Muscle of leg (tissue), 11 donors: ENCODE results near the gene MAST4. TPM values are rescaled to one million over a fixed set of nuclear protein-coding genes. Genes with fewer than 3 reads are reported as not detected.

ENCODE experiments used
- DNase-seq: peaks from one replicate; pipeline ENCODE4 v3.0.0; 2013
- H3K27ac ChIP-seq: one replicate; pipeline ENCODE4 v1.5.1; 2013; ENCODE audit warnings: mild to moderate bottlenecking, low read length, control low read depth
- H3K27me3 ChIP-seq: one replicate; pipeline ENCODE4 v1.6.1; 2013; ENCODE audit warnings: low read length; ENCODE audit not compliant: control insufficient read depth, insufficient read depth
- H3K36me3 ChIP-seq: one replicate; pipeline ENCODE4 v1.6.1; 2013; ENCODE audit warnings: low read length; ENCODE audit not compliant: control insufficient read depth, insufficient read depth
- H3K4me1 ChIP-seq: one replicate; pipeline ENCODE4 v1.6.1; 2013; ENCODE audit warnings: low read length; ENCODE audit not compliant: control insufficient read depth, insufficient read depth
- H3K4me3 ChIP-seq: one replicate; pipeline ENCODE4 v1.5.1; 2013; ENCODE audit warnings: low read length, control low read depth
- H3K9me3 ChIP-seq: replicated peaks from 2 replicates; pipeline ENCODE4 v1.6.1; 2013; ENCODE audit warnings: low read depth, low read length; ENCODE audit not compliant: control insufficient read depth
- WGBS: methylation state at CpG from one replicate; pipeline ENCODE4 v1.1.5; 2013; ENCODE audit warnings: missing lambda C conversion rate; ENCODE audit not compliant: insufficient coverage; 5-methylcytosine and 5-hydroxymethylcytosine counted together
- polyA plus RNA-seq, 8 donors: library from polyadenylated mRNA; unstranded; fragments of 120-200 nt; gene quantifications; one replicate each; pipeline versions ENCODE4 v1.2.1 to v1.2.3, GENCODE V29; 2013; ENCODE audit warnings: inconsistent platforms in 1 of 8, low replicate concordance in 1 of 8; ENCODE audit not compliant: insufficient read length in 8 of 8, insufficient read depth in 1 of 8
- total RNA-seq: library from RNA; stranded (reverse); fragments of 120-200 nt; gene quantifications from one replicate; pipeline ENCODE4 v1.2.4, GENCODE V29; 2013

MAST4 gene
- total and polyA plus RNA-seq, 9 donors, result 7.3 to 15.4 (median 10.9) TPM

DNA sequence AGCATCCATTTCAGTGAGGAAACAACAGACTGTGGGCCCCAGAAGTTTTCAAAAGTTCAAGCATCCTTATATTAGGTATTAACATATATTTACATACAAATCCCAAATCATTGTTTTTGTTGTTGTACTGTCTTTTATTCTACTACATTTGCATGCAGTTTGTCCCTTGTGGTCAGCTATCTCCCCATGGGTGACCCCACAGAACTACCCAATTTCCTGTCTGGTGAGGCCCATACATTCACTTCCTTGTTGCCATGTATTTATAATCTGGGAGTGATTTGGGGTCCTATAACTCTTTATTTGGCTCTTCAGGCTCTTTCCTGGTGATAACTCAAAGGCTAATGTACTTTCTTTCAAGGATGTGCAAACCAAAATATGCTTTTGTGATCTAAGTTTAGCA is 603.7 kb downstream of the MAST4 start:
- H3K27me3 ChIP-seq, result no peaks in the 10 kb centered on the region
- peaks cover 24% of the 10 kb centered on the region for H3K4me1 ChIP-seq
- no peaks in the 10 kb centered on the region for H3K36me3 ChIP-seq
- no peaks in the 10 kb centered on the region for H3K9me3 ChIP-seq
- DNase-seq, result no peak
- no peak overlapping the region for H3K27ac ChIP-seq
- no peak overlapping the region for H3K4me3 ChIP-seq

DNA sequence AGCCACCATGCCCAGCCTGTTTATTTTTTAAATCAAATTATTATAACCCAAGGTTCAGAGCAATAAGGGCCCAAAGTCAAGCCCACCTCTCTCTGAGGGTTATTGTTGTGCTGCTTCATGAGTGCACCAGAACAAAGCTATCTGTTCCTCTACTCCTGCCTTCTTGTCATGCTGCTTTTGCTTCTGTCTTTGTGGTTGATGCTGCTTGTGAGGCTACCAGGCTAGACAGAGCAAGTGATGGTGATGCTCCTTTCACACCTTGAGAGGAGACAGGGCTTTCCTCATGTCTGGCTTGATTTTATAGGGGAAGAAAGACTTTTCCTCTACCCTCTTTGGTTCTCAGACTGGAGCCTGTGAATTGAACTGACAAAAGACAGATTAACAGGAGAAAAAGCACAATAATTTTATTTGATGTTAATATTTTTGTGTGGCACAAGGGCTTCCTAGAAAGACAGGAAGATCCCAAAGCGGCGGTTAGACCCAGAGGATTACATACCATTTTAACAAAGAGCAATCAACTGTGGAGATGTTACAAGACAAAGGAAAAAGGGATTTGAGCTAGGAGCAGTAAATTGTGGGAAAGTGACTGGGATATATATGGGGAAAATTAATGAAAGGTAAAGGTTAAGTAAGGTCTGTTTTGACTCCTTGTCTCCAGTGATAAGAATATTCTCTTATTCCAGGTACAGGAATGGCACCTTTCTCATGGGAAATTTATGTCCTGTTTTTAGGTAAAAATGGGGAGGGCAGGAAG is 604.8 kb downstream of the MAST4 start:
- no peak for DNase-seq
- Histone ChIP-seq H3K27me3 (no peaks in the 10 kb centered on the region), H3K4me1 (peaks cover 25% of the 10 kb centered on the region), H3K36me3 (no peaks in the 10 kb centered on the region), H3K4me3 (no peak overlapping the region), H3K9me3 (no peaks in the 10 kb centered on the region), H3K27ac (no peak overlapping the region)
- no CpG with 5 or more reads among the region's 2 CpGs for WGBS

DNA sequence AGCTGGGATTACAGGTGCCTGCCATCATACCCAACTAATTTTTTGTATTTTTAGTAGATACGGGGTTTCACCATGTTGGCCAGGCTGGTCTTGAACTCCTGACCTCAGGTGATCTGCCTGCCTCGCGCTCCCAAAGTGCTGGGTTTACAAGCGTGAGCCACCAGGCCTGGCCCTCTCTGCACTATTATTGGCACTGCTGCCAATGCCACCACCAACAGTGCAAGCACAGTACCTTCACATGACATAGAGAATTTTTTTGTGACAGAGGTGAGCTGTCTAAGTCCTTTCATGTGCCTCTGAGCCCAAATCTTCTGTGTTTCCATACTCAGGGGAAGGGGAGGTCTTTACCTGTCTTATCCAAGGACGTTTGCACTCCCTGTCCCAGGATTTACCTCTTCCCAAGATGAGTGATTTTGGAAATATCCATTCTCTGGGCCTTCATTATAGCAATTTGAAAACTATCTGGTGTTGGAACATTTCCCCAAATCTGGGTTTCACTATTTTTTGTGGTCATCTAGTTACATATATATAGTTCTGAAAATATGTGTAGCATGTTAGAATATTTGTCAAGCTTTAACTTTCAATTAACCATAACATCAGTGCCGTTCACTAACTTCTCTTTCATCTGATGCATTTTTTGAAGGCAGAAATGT is 605.8 kb downstream of the MAST4 start:
- WGBS, result 94% methylated on average over 3 of the region's 6 CpGs
- H3K27me3 ChIP-seq, result no peaks in the 10 kb centered on the region
- H3K36me3 ChIP-seq, result no peaks in the 10 kb centered on the region
- no peaks in the 10 kb centered on the region for H3K9me3 ChIP-seq
- peaks cover 16% of the 10 kb centered on the region for H3K4me1 ChIP-seq
- no peak overlapping the region for H3K27ac ChIP-seq
- DNase-seq, result no peak
- H3K4me3 ChIP-seq, result no peak overlapping the region

DNA sequence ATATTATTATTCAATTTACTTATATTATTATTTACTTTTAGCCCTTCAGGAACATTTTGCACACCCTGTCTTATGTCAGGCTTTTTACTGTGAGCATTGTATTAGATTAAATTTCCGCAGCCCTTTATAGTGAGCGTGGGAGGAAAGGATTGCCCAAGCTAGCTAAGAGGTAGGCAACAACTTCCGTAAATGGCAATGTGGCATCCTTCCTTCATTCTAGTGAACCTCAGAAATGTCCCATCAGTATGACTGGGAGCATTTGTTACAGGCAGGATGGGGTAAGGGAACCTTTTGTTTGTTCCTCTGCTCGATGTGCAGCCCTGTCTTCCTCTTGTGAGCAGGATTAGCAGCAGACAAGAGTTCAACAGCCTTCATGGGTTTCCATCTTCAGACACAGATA is 606.6 kb downstream of the MAST4 start:
- DNase-seq, result no peak
- Histone ChIP-seq H3K9me3 (no peaks in the 10 kb centered on the region), H3K27me3 (no peaks in the 10 kb centered on the region), H3K36me3 (no peaks in the 10 kb centered on the region), H3K27ac (no peak overlapping the region), H3K4me3 (no peak overlapping the region), H3K4me1 (peaks cover 14% of the 10 kb centered on the region)
- 43% methylated on average over 1 of the region's 4 CpGs for WGBS

DNA sequence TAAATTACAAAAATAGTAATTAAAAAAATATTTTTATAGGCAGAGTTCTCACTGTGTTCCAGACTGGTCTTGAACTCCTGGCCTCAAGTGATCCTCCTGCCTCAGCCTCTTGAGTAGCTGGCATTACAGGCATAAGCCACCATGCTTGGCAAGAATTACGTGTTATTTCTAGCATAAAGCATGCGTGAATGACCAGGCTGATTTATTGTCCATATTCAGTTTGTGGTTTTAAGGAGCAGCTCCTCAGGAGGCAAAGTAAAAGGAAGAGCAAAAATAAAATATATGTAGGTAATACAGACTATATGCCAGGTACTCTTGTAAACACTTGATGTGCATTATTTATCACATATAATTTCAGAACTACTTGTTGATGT is 607.5 kb downstream of the MAST4 start:
- no peaks in the 10 kb centered on the region for H3K9me3 ChIP-seq
- WGBS, result no CpG with 5 or more reads among the region's 2 CpGs
- no peaks in the 10 kb centered on the region for H3K36me3 ChIP-seq
- H3K27ac ChIP-seq, result no peak overlapping the region
- H3K27me3 ChIP-seq, result no peaks in the 10 kb centered on the region
- DNase-seq, result no peak
- H3K4me3 ChIP-seq, result no peak overlapping the region
- peaks cover 14% of the 10 kb centered on the region for H3K4me1 ChIP-seq

DNA sequence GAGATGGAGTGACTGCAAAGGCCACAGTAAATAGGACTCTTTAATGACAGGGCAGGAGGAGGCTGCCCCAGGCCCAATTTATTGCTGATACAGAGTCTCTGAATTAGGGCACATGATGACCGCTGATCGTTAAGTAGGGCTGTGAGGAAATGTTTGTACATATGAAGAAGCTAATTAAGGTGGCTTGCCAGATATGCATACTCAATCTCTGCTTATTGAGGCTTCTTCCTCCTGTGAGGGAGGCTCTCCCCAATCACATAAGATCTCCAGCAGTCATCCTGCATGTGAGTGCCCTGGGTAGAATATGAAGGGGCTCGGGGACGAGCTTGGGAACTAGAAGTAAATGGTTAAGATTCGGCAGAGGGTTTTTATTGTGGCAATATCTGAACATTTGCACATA is 608.6 kb downstream of the MAST4 start:
- peaks cover 14% of the 10 kb centered on the region for H3K4me1 ChIP-seq

DNA sequence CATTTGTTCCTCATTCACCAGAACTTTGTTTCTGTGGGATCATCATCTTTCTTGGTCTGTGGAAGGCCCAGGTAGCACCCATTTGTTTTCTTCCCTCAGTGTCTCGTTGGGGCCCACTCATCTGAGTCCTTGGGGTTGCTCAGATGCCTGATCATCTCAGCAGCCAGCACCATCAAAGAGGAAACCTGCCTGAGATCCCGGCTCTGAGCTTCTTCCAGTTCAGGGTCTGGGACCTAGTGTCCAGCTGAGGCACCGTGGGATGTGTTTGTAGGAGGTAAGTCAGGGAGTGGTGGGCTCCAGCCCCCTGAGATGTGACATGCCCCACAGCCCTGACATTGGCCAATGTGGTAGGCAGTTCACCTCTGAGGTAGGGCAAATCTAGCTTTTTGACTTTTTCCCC is 609.8 kb downstream of the MAST4 start:
- Histone ChIP-seq H3K27ac (no peak overlapping the region), H3K4me3 (no peak overlapping the region), H3K4me1 (peaks cover 14% of the 10 kb centered on the region), H3K9me3 (no peaks in the 10 kb centered on the region), H3K36me3 (no peaks in the 10 kb centered on the region), H3K27me3 (no peaks in the 10 kb centered on the region)
- no peak for DNase-seq
- WGBS, result 100% methylated on average over 3 of the region's 3 CpGs

More for the DNA sequence above, 608.6 kb downstream of the MAST4 start:
- H3K27ac ChIP-seq, result peak overlapping the region; percentile 39
- H3K9me3 ChIP-seq, result no peaks in the 10 kb centered on the region
- no peak for DNase-seq
- 17% methylated on average over 1 of the region's 5 CpGs for WGBS
- H3K4me3 ChIP-seq, result no peak overlapping the region
- no peaks in the 10 kb centered on the region for H3K36me3 ChIP-seq
- no peaks in the 10 kb centered on the region for H3K27me3 ChIP-seq

DNA sequence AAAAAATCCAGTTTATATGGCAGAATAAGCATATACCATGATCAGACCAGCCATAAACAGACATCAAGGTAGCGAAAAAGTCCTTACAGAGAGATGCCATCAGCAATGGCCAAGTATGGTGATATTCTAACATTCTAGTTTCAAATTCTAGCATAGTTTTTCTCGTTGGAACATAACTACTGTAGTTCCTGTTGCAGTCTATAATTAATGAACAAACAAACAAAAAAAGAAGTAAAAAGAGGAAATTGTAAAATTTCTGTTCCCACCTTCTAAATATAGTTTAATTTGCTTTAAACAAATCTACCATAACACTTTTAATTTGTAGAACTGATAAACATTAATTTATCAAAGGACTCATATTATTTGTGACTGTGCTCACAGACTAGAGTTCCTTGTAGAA is 610.3 kb downstream of the MAST4 start:
- WGBS, result no CpG with 5 or more reads among the region's 2 CpGs
- DNase-seq, result no peak
- no peaks in the 10 kb centered on the region for H3K36me3 ChIP-seq
- H3K27me3 ChIP-seq, result no peaks in the 10 kb centered on the region
- H3K9me3 ChIP-seq, result no peaks in the 10 kb centered on the region
- no peak overlapping the region for H3K4me3 ChIP-seq
- peaks cover 14% of the 10 kb centered on the region for H3K4me1 ChIP-seq
- no peak overlapping the region for H3K27ac ChIP-seq

DNA sequence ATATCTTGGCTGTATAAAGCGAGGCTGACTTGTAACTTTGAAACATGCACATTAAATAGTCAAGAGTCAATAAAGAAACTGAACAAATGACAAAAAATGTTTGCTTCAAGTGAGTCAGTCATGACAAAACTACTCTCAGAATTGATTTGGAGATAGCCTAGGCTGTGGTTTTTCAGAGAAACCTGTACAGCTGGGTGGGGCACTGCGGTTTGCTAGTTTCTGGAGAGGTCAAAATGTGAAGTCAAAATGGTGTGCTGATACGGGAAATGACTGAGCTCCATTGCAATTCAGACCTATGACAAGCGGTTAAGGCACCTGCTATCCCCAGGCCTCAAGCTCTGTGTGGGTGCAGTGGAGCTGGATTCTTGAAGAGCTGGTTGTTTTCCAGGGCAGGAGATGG is 610.7 kb downstream of the MAST4 start:
- DNase-seq, result no peak
- H3K4me3 ChIP-seq, result no peak overlapping the region
- H3K36me3 ChIP-seq, result no peaks in the 10 kb centered on the region
- no peaks in the 10 kb centered on the region for H3K9me3 ChIP-seq
- H3K27me3 ChIP-seq, result no peaks in the 10 kb centered on the region
- H3K4me1 ChIP-seq, result peaks cover 14% of the 10 kb centered on the region
- no peak overlapping the region for H3K27ac ChIP-seq
- WGBS, result 94% methylated on average over 3 of the region's 4 CpGs

DNA sequence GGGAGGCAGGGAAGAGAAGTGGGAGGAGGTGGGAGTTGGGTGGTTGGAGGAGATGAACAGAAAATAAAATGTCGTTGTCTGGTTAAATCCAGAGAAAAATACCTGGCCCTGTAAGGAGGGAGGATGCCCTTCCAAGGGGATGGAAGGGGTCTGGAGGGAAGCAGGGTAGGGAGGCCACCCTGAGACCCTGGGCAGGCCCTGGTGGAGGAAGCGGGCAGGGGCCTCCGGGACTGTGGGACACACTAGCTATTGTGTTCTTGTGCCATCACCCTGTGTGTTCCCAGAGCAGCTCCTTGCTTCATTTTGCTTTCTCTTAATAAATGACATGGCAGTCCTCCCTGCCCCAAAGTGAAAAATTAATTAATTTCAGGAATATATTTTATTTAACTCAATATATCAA is 612.2 kb downstream of the MAST4 start:
- Histone ChIP-seq H3K4me3 (no peak overlapping the region), H3K27ac (no peak overlapping the region), H3K9me3 (no peaks in the 10 kb centered on the region), H3K36me3 (no peaks in the 10 kb centered on the region), H3K27me3 (no peaks in the 10 kb centered on the region), H3K4me1 (peaks cover 13% of the 10 kb centered on the region)
- DNase-seq, result no peak
- 81% methylated on average over 2 of the region's 3 CpGs for WGBS
